OCI-LY1 (cell line): Measurements from ENCODE around the gene PSMA5.

ENCODE experiments used
- EZH2 ChIP-seq: fragments of 200-600 bp; sonication (generic), shearing (Covaris generic); IDR thresholded peaks from 2 replicates; pipeline ENCODE4 v1.8.0; 2017; ENCODE audit warnings: borderline replicate concordance, mixed run types, mild to moderate bottlenecking, antibody characterized with exemption, low read length, moderate library complexity, mixed read lengths
- TF ChIP-seq, protein P1 (sequence below): fragments of 200-600 bp; sonication (generic), shearing (Covaris generic); IDR thresholded peaks from 2 replicates; pipeline ENCODE4 v1.5.1; 2017; ENCODE audit warnings: mild to moderate bottlenecking, antibody characterized with exemption, low read length, moderate library complexity, mixed read lengths

DNA sequence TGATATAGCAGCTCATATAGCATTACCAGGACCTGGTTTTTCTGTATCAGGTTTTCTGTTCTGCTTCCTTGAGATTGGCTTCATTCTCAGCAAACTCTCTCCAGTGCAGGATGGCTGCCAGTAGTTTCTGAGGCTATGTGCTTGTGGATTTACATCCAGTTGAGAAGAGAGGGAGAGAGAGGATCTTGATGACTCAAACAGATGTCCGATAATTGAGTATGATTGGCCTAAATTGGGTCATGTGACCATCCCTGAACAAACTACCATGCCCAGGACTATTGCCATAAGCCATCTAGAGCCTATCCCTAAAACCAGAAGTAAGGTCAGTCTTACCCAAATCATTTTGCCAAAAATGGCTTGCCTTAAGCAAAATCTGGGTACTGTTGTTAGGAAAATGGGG, 18.1 kb upstream of the PSMA5 start:
- TF ChIP-seq, protein P1, sequence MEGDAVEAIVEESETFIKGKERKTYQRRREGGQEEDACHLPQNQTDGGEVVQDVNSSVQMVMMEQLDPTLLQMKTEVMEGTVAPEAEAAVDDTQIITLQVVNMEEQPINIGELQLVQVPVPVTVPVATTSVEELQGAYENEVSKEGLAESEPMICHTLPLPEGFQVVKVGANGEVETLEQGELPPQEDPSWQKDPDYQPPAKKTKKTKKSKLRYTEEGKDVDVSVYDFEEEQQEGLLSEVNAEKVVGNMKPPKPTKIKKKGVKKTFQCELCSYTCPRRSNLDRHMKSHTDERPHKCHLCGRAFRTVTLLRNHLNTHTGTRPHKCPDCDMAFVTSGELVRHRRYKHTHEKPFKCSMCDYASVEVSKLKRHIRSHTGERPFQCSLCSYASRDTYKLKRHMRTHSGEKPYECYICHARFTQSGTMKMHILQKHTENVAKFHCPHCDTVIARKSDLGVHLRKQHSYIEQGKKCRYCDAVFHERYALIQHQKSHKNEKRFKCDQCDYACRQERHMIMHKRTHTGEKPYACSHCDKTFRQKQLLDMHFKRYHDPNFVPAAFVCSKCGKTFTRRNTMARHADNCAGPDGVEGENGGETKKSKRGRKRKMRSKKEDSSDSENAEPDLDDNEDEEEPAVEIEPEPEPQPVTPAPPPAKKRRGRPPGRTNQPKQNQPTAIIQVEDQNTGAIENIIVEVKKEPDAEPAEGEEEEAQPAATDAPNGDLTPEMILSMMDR: no peak
- TF ChIP-seq EZH2: no peak
